HEK293T (cell line): Measurements from ENCODE around the gene SUSD3.

ENCODE experiments used
- BHLHE40 ChIP-seq: fragments of 450-650 bp; IDR thresholded peaks from 2 replicates; pipeline ENCODE4 v1.6.1; 2016; ENCODE audit warnings: mild to moderate bottlenecking, moderate library complexity, borderline replicate concordance
- ELF4 ChIP-seq: fragments of 450-650 bp; IDR thresholded peaks from 2 replicates; pipeline ENCODE4 v1.6.1; 2017; ENCODE audit warnings: antibody characterized with exemption
- FOXK2 ChIP-seq: fragments of 450-650 bp; IDR thresholded peaks from 2 replicates; pipeline ENCODE4 v1.6.1; 2016; ENCODE audit warnings: mild to moderate bottlenecking
- FOXM1 ChIP-seq: fragments of 450-650 bp; IDR thresholded peaks from 2 replicates; pipeline ENCODE4 v1.6.1; 2017; ENCODE audit warnings: mild to moderate bottlenecking, borderline replicate concordance
- HDGF ChIP-seq: fragments of 450-650 bp; IDR thresholded peaks from 2 replicates; pipeline ENCODE4 v1.6.1; 2017; ENCODE audit warnings: antibody characterized with exemption, borderline replicate concordance
- LEF1 ChIP-seq: fragments of 450-650 bp; IDR thresholded peaks from 2 replicates; pipeline ENCODE4 v1.6.1; 2017; ENCODE audit warnings: mild to moderate bottlenecking, borderline replicate concordance
- SP1 ChIP-seq: fragments of 450-650 bp; IDR thresholded peaks from 2 replicates; pipeline ENCODE4 v1.6.1; 2017
- SUZ12 ChIP-seq: fragments of 450-650 bp; IDR thresholded peaks from 2 replicates; pipeline ENCODE4 v1.6.1; 2016; ENCODE audit warnings: mild to moderate bottlenecking
- TARDBP ChIP-seq: fragments of 450-650 bp; IDR thresholded peaks from 2 replicates; pipeline ENCODE4 v1.6.1; 2016
- TF ChIP-seq, protein P1 (sequence below): fragments of 450-650 bp; IDR thresholded peaks from 2 replicates; pipeline ENCODE4 v1.6.1; 2016

DNA sequence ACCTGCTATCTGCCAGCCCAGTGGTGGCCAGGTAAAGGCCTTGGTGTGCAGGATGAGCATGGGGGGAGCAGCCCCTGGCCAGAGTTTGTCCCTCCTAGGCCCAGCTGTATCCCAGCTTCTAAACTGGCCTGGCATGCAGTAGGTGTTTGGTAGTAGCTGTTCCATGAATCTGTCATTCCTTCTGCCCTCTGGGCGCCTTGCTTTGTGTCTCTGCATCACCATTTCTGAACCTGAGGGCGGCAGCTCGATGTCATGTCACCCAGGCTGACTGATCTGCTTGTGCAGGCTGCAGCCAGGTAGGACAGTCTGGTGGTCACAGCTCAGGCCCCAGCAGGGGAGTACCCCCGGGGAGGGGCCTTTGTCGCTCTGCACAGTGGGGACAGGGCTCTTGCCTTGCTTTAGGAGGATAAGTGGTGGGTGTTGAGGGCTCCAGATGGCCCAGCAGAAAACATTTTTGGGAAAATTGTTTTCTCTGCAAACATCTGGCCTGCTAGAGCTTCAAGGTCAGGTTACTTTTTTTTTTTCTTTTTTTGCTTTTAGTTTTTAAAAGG lies 4.6 kb upstream of the SUSD3 start:
- TF ChIP-seq FOXM1 (no peak), FOXK2 (no peak), BHLHE40 (no peak), HDGF (no peak), SUZ12 (no peak), ELF4 (no peak), LEF1 (no peak), TARDBP (no peak), SP1 (no peak)
- TF ChIP-seq, protein P1, sequence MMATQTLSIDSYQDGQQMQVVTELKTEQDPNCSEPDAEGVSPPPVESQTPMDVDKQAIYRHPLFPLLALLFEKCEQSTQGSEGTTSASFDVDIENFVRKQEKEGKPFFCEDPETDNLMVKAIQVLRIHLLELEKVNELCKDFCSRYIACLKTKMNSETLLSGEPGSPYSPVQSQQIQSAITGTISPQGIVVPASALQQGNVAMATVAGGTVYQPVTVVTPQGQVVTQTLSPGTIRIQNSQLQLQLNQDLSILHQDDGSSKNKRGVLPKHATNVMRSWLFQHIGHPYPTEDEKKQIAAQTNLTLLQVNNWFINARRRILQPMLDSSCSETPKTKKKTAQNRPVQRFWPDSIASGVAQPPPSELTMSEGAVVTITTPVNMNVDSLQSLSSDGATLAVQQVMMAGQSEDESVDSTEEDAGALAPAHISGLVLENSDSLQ: no peak
